Activated CD4-positive, alpha-beta memory T cell treated with anti-CD3 and anti-CD28 coated beads for 36 hours (primary cell): Measurements from ENCODE around the gene FANCE. TPM values are rescaled to one million over a fixed set of nuclear protein-coding genes. Genes with fewer than 3 reads are reported as not detected.

Experiments used
- CTCF ChIA-PET: fragments of 350-600 bp; sonication (Branson Sonifier 250); formaldehyde crosslinking; loops from one replicate; lab custom pipeline; 2021; ENCODE audit warnings: antibody characterized with exemption, inconsistent platforms; lab: Charles Lee
- POLR2A ChIA-PET: fragments of 350-600 bp; sonication (Branson Sonifier 250); formaldehyde crosslinking; loops from one replicate; lab custom pipeline; 2021; ENCODE audit warnings: antibody characterized with exemption; lab: Charles Lee
- DNase-seq: peaks from one replicate; pipeline ENCODE4 v3.0.0-alpha.2; 2020
- H3K27ac Mint-ChIP-seq: one replicate; pipeline ENCODE4 v1.8.0; 2021; ENCODE audit warnings: mixed read lengths
- H3K27me3 Mint-ChIP-seq: one replicate; pipeline ENCODE4 v1.8.0; 2021; ENCODE audit warnings: mixed read lengths
- H3K36me3 Mint-ChIP-seq: one replicate; pipeline ENCODE4 v1.8.0; 2021; ENCODE audit warnings: mixed read lengths
- H3K4me1 Mint-ChIP-seq: one replicate; pipeline ENCODE4 v1.8.0; 2021; ENCODE audit warnings: low read depth, mixed read lengths
- H3K4me3 Mint-ChIP-seq: one replicate; pipeline ENCODE4 v1.8.0; 2021; ENCODE audit warnings: mild to moderate bottlenecking, mixed read lengths
- H3K9me3 Mint-ChIP-seq: one replicate; pipeline ENCODE4 v1.8.0; 2021; ENCODE audit warnings: mixed read lengths
- intact Hi-C: fragments of 100-400 bp; cut with micrococcal nuclease; formaldehyde crosslinking; loops from one replicate; pipeline ENCODE4 v1.15.1; 2023
- total RNA-seq, 2 experiments: library from RNA; stranded (reverse); gene quantifications; one replicate each; pipeline ENCODE4 v1.2.3, GENCODE V29; 2021

The FANCE gene
- total RNA-seq, 2 experiments from 2014 or later: 18.9 to 19.2 TPM

DNA sequence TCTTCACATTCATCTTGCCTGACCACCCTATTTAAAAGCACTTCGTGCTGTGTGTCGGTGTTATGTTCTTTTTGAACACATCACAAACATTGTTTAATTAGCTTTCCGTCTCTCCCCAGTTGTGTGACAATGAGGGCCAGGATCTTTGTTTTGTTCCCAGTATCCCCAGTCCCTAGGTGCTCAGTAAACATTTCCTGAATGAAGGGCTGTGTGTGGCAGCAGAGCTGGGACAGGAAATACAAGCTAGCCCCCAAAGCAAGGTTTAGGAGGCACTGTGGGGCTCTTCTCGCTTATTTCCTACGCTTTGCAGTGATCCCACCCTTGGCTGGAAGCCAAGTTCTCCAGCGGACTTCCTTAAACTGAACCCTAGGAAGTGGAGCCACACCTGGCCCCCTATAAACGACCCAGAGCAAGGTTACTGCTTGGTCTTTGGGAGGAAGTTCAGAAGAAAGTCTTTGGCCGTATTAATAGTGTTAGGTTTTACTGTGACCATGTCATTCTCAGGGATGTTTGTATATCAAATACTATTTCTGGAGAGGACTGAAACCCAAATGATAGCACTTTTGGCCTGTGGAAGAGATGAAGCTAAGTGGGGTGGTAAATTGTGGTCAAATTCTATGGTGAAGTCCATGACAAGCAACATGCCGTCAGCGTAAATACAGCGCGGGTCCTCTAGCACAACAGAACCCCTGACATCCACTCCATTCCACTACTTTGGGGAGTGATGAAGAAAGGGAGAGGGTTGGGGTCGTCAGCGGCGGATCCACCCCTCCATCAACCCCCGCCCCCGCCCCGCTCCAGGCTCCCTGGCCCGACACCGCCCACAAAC, 570 bp upstream of the FANCE start:
- ChIA-PET CTCF (interaction anchor here (0.7 to 8.8 kb wide), 11 partner anchors 15 to 211 kb away, joined by 3 to 219 read pairs (median 4); partner anchors contain the start of genes DEF6, PPARD and RPL10A), POLR2A (interaction anchor here (0.8 to 2.2 kb wide), 7 partner anchors 16 to 153 kb away, joined by 3 to 8 read pairs (median 4); partner anchors contain the start of genes DEF6 and PPARD)
- Mint-ChIP-seq H3K36me3 (peaks cover 13% of the 10 kb centered on the region), H3K4me1 (peaks cover 32% of the 10 kb centered on the region), H3K27ac (no peak overlapping the region), H3K27me3 (no peaks in the 10 kb centered on the region), H3K4me3 (peak overlapping the region; percentile 80), H3K9me3 (no peaks in the 10 kb centered on the region)
- intact Hi-C loops: loop anchor here (1.0 kb wide), 1 partner anchor 17 kb away; the partner anchor contains the start of gene RPL10A
- DNase-seq: no peak

DNA sequence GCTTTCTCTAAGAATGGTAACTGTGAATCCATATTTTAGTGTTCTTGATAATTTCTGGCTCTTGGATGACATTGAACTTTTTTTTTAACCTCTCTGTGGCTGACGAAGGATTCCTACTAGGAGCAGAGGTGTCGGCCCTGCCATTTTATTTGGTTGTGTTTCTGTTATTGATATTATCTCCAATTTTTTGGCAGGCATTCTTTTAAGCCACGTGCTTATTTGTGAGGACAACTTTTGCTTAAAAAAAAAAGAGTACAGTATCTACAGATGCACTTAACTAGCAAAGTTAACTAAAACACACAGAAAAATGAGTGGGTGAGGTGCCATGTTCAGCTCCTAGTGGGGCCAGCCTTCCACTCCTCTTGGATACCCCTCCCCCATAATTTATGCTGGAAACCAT, 1.1 kb downstream of the FANCE start:
- peaks cover 32% of the 10 kb centered on the region for H3K4me1 Mint-ChIP-seq
- DNase-seq: no peak
- H3K27me3 Mint-ChIP-seq: no peaks in the 10 kb centered on the region
- intact Hi-C loops: no loop called here
- H3K4me3 Mint-ChIP-seq: peak overlapping the region; percentile 72
- H3K27ac Mint-ChIP-seq: no peak overlapping the region
- ChIA-PET POLR2A (interaction anchor here (1.4 to 2.2 kb wide), 3 partner anchors 14 to 111 kb away, joined by 4 to 8 read pairs (median 4); partner anchors contain the start of gene PPARD), CTCF (interaction anchor here (0.7 to 8.8 kb wide), 5 partner anchors 14 to 156 kb away, joined by 3 to 219 read pairs (median 83); partner anchors contain the start of genes DEF6, PPARD and RPL10A)
- H3K9me3 Mint-ChIP-seq: no peaks in the 10 kb centered on the region
- peaks cover 22% of the 10 kb centered on the region for H3K36me3 Mint-ChIP-seq

DNA sequence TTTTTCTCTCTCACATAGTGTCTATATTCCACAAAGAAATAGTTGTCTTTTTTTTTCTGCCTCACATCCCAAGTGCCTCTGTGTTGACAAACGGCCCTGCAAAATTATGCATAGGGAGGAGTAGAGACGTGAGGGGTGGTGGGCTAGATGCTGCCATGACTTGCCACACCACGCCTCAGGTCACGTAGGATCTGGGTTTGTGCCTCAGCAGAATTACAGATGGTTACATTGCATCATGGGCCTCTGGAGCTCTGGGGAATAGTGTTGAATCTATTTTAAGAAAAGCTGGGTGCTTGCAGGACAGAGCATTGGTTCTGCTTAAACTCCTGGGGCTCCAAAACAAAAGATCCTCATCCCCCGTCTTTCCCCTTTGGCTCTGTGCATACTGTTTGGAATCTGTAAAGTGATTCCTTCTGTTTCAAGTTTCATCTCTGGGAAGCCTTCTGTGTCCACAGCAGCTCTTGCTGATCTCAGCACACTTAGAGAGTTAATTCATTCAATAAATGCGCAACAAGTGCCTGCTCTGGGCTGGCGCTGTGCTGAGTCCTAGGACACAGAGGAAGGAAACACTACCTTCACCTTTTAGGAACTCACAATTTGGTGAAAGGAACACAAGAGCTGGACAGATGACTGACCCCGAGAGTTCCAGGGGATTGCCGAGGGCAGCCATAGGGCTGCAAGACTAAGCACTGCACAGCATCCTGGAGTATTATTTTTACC, 2.4 kb downstream of the FANCE start:
- CTCF ChIA-PET: interaction anchor here (0.6 to 8.8 kb wide), 3 partner anchors 13 to 161 kb away, joined by 3 to 219 read pairs (median 4); partner anchors contain the start of gene PPARD
- H3K4me3 Mint-ChIP-seq: no peak overlapping the region
- H3K27ac Mint-ChIP-seq: no peak overlapping the region
- POLR2A ChIA-PET: interaction anchor here (0.6 kb wide), 1 partner anchor 18 kb away, joined by 3 read pairs; no protein-coding TSS in a partner anchor
- no peak for DNase-seq
- intact Hi-C loops: no loop called here
- H3K36me3 Mint-ChIP-seq: peaks cover 29% of the 10 kb centered on the region
- H3K4me1 Mint-ChIP-seq: peaks cover 32% of the 10 kb centered on the region
- H3K27me3 Mint-ChIP-seq: no peaks in the 10 kb centered on the region
- H3K9me3 Mint-ChIP-seq: no peaks in the 10 kb centered on the region

DNA sequence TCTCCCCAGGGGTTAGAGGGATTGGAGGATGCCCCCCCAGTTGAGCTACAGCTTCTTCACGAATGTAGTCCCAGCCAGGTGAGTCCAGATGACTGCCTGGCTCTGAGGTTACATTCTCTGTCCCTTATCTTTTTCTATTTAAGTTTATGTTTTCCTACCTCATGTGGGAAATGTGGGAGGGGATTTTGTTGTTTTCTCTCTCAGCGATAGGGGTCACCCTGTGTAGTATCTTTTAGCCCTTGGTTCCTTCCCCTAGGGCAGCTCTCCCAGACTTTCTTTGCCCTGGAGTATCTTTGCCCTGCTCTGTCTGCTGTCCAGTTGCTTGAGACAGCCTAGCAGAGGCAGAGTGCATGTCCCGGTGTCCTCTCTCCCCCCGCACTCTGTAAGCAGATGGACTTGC, 5.8 kb downstream of the FANCE start:
- Mint-ChIP-seq H3K36me3 (peaks cover 44% of the 10 kb centered on the region), H3K27me3 (no peaks in the 10 kb centered on the region), H3K9me3 (no peaks in the 10 kb centered on the region), H3K4me3 (no peak overlapping the region), H3K27ac (no peak overlapping the region), H3K4me1 (peaks cover 20% of the 10 kb centered on the region)
- intact Hi-C loops: no loop called here
- POLR2A ChIA-PET: interaction anchor here (0.6 to 1.0 kb wide), 2 partner anchors 9 to 10 kb away, joined by 3 read pairs; no protein-coding TSS in a partner anchor
- CTCF ChIA-PET: interaction anchor here (1.1 to 1.2 kb wide), 2 partner anchors 9 to 10 kb away, joined by 3 to 4 read pairs; partner anchors contain the start of gene RPL10A
- DNase-seq: no peak

DNA sequence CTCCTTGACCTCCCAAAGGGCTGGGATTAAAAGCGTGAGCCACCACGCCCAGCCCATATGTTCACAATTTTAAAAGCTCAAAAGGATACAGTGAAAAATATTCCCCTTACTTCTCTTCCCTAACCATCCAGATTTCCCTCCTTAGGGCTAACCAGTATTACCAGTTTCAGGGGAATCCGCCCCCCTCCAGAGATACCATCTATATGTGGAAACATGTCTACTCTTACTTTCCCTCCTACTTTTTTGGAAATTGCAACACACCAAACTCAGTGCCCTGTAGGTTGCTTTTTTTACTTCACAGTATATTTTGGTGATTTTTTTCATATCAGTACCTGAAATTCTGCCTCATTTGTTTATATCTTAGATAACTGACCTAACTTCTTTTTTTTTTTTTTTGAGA, 9.1 kb downstream of the FANCE start:
- ChIA-PET CTCF (interaction anchor here (1.0 kb wide), 1 partner anchor 12 kb away, joined by 3 read pairs; no protein-coding TSS in a partner anchor), POLR2A (interaction anchor here (0.5 kb wide), 1 partner anchor 9 kb away, joined by 5 read pairs; no protein-coding TSS in a partner anchor)
- intact Hi-C loops: no loop called here
- H3K27ac Mint-ChIP-seq: no peak overlapping the region
- no peak for DNase-seq
- H3K9me3 Mint-ChIP-seq: no peaks in the 10 kb centered on the region
- no peaks in the 10 kb centered on the region for H3K4me1 Mint-ChIP-seq
- H3K27me3 Mint-ChIP-seq: no peaks in the 10 kb centered on the region
- H3K36me3 Mint-ChIP-seq: peaks cover 38% of the 10 kb centered on the region
- H3K4me3 Mint-ChIP-seq: no peak overlapping the region

DNA sequence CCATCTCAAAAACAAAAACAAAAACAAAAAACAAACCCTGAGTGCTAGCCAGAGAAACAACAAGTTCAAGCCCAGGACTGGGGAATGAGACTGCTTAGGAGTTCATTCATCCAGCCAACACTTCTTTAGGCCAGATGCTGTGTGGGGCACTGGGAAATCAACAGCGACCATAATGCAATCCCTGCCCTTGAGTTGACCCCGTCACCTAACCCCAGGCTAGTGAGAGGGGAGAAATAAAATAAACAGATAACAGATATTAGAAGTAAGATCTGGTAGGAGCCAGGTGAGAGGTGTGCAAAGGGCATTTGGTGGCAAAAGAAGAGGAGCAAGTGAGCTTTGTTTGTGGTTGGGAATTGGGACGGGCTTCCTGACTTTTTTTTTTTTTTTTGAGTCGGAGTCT, 11.2 kb downstream of the FANCE start:
- H3K4me3 Mint-ChIP-seq: no peak overlapping the region
- ChIA-PET CTCF (interaction anchor here (0.8 to 10.0 kb wide), 2 partner anchors 12 to 122 kb away, joined by 3 to 83 read pairs; partner anchors contain the start of gene FANCE), POLR2A (no interaction called here)
- intact Hi-C loops: no loop called here
- no peaks in the 10 kb centered on the region for H3K27me3 Mint-ChIP-seq
- H3K36me3 Mint-ChIP-seq: peaks cover 33% of the 10 kb centered on the region
- DNase-seq: no peak
- H3K4me1 Mint-ChIP-seq: peaks cover 7% of the 10 kb centered on the region
- H3K9me3 Mint-ChIP-seq: no peaks in the 10 kb centered on the region
- H3K27ac Mint-ChIP-seq: no peak overlapping the region

DNA sequence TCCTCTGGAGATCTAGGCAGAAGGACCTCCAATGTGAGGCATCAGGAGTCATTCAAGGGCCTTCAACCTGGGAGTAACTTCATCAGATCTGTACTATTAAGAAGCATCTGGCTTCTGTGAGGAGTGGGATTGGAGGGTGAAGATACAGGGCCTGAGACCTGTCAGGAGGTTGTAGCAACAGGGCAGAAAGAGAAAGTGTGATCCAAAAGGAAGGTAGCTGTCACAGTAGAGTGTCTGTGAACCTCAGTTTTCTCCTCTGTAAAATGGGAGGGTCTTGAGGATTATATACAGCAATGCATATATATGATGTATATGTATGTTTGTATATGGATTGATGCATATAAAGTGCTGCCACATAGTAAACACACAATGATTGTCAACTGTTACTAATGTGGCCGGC, 13.5 kb downstream of the FANCE start:
- intact Hi-C loops: no loop called here

DNA sequence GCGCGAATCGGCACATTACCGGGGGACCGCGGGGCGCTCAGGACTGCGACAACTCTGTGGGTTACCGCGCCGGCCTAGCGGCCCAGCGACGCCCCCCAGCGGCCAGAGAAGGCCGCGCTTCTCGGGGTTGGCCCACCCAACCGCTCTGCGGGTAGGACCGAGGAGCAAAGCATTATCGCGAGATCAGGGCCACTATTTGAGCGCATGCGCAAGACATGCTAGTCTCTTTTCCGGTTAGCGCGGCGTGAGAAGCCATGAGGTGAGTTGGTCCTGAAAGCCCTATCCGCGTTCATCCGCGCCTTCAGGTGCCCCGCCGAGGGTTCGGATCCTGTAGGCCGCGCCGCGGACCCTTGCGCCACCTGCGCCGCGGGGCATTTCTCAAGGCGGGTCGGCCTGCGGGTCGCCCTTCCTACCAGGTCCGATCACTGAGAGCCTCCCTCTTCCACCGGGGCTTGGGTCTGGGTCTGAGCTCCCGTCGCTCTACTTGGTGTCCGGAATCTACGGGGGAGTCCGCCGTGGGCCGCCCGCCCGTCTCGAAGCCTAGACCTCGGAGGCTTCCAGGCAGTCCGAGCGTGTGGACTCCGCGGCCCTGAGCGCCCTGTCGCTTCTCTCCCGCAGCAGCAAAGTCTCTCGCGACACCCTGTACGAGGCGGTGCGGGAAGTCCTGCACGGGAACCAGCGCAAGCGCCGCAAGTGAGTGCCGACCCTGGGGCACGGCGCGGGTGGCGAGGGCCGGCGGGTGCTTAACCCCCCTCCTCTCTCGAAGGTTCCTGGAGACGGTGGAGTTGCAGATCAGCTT, 16.2 kb downstream of the FANCE start, which contains the start of gene RPL10A:
Gene RPL10A (plus strand): TSS at position 221 of the 799 bp plus-strand sequence. CDS start 34 bp downstream, at position 255.
- Mint-ChIP-seq H3K9me3 (no peaks in the 10 kb centered on the region), H3K4me1 (peaks cover 36% of the 10 kb centered on the region), H3K27ac (peak within 1 kb of the TSS; percentile 97), H3K4me3 (peak within 1 kb of the TSS; percentile 95), H3K27me3 (no peaks in the 10 kb centered on the region), H3K36me3 (peaks cover 54% of the 10 kb centered on the region)
- DNase-seq: peak; percentile 97
- ChIA-PET POLR2A (interaction anchor here (0.6 to 2.4 kb wide), 13 partner anchors 14 to 171 kb away, joined by 3 to 8 read pairs (median 4); partner anchors contain the start of genes DEF6, FANCE, PPARD and TEAD3), CTCF (interaction anchor here (0.8 to 10.0 kb wide), 19 partner anchors 10 to 213 kb away, joined by 3 to 83 read pairs (median 4); partner anchors contain the start of genes DEF6, FANCE and PPARD)
- intact Hi-C loops: loop anchor here (1.0 to 2.0 kb wide), 6 partner anchors 16 to 263 kb away; partner anchors contain the start of genes DEF6, FANCE and PPARD

More for the DNA sequence above, 13.5 kb downstream of the FANCE start:
- ChIA-PET CTCF (interaction anchor here (2.5 to 10.0 kb wide), 4 partner anchors 14 to 172 kb away, joined by 14 to 83 read pairs (median 38); partner anchors contain the start of genes DEF6, FANCE and PPARD), POLR2A (no interaction called here)
- DNase-seq: no peak
- peaks cover 17% of the 10 kb centered on the region for H3K4me1 Mint-ChIP-seq
- H3K27me3 Mint-ChIP-seq: no peaks in the 10 kb centered on the region
- H3K4me3 Mint-ChIP-seq: no peak overlapping the region
- H3K9me3 Mint-ChIP-seq: no peaks in the 10 kb centered on the region
- H3K36me3 Mint-ChIP-seq: peaks cover 43% of the 10 kb centered on the region
- H3K27ac Mint-ChIP-seq: no peak overlapping the region

DNA sequence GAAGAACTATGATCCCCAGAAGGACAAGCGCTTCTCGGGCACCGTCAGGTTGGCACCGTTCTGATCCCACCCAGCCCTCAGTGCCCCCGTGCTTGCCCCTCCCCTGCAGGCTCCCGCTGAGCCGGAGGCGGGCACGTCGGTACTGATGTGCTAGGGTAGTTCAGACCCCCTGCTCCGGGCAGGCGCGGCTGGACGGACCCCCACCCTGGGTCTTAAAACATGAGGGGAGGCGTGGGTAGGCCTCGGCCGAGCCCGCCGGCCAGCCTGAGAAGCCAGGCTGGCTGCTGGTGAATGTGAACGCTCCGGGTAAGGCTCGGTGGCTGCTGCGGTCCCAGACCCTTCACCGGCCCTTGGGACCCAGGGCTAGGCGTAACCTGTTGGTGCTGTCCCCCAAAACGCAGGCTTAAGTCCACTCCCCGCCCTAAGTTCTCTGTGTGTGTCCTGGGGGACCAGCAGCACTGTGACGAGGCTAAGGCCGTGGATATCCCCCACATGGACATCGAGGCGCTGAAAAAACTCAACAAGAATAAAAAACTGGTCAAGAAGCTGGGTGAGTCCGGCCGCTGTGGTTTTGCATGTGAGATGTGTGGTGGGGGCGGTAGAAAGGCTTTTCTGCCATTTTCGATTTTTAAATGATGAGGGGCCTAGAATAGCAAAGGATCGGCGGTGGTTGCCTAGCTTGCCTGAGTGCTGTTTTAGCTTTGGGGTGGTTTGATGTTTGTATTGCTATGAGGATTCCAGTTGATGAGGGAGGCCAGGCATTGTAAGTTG, 17.0 kb downstream of the FANCE start:
- Mint-ChIP-seq H3K36me3 (peaks cover 52% of the 10 kb centered on the region), H3K27ac (peak overlapping the region; percentile 97), H3K27me3 (no peaks in the 10 kb centered on the region), H3K4me3 (peak overlapping the region; percentile 95), H3K9me3 (no peaks in the 10 kb centered on the region), H3K4me1 (peaks cover 36% of the 10 kb centered on the region)
- ChIA-PET CTCF (interaction anchor here (1.0 to 10.0 kb wide), 9 partner anchors 9 to 214 kb away, joined by 3 to 83 read pairs (median 7); partner anchors contain the start of genes DEF6, FANCE and PPARD), POLR2A (interaction anchor here (0.6 to 2.4 kb wide), 8 partner anchors 14 to 171 kb away, joined by 3 to 8 read pairs (median 5); partner anchors contain the start of genes DEF6, FANCE, PPARD and TEAD3)
- intact Hi-C loops: loop anchor here (1.0 to 2.0 kb wide), 6 partner anchors 17 to 262 kb away; partner anchors contain the start of genes DEF6, FANCE and PPARD
- no peak for DNase-seq
